SJCRH30 (cell line): ENCODE results near the gene CRIP1. TPM values are rescaled to one million over a fixed set of nuclear protein-coding genes. Genes with fewer than 3 reads are reported as not detected.

Source experiments
- DNase-seq, 2 experiments: peaks; one replicate each; pipeline ENCODE4 v3.0.0-alpha.2; 2015 to 2020
- H3K27ac ChIP-seq: fragments of 250-450 bp; sonication (Bioruptor Pico); 2 replicates; pipeline ENCODE4 v1.5.1; 2020; ENCODE audit warnings: mild to moderate bottlenecking, moderate library complexity
- H3K27me3 ChIP-seq: fragments of 250-450 bp; sonication (Bioruptor Pico); 2 replicates; pipeline ENCODE4 v1.5.1; 2020; ENCODE audit warnings: mild to moderate bottlenecking, moderate library complexity
- H3K36me3 ChIP-seq: fragments of 250-450 bp; sonication (Bioruptor Pico); 2 replicates; pipeline ENCODE4 v1.5.1; 2020; ENCODE audit warnings: mild to moderate bottlenecking, moderate library complexity
- H3K4me1 ChIP-seq: fragments of 250-450 bp; sonication (Bioruptor Pico); 2 replicates; pipeline ENCODE4 v1.5.1; 2020; ENCODE audit warnings: mild to moderate bottlenecking, moderate library complexity
- H3K4me3 ChIP-seq: fragments of 250-450 bp; sonication (Bioruptor Pico); 2 replicates; pipeline ENCODE4 v1.5.1; 2020; ENCODE audit warnings: mild to moderate bottlenecking, moderate library complexity
- H3K9me3 ChIP-seq: fragments of 250-450 bp; sonication (Bioruptor Pico); replicated peaks from 2 replicates; pipeline ENCODE4 v1.5.1; 2020; ENCODE audit warnings: mild to moderate bottlenecking, moderate library complexity
- total RNA-seq: library from RNA; depleted of rRNA; stranded (reverse); fragments of >200 nt; shearing (Covaris generic); gene quantifications from 2 replicates; pipeline ENCODE4 v1.2.3, GENCODE V29; 2014

CRIP1 gene
- total RNA-seq, 1 experiment from 2014 or later = 0.14 TPM

DNA sequence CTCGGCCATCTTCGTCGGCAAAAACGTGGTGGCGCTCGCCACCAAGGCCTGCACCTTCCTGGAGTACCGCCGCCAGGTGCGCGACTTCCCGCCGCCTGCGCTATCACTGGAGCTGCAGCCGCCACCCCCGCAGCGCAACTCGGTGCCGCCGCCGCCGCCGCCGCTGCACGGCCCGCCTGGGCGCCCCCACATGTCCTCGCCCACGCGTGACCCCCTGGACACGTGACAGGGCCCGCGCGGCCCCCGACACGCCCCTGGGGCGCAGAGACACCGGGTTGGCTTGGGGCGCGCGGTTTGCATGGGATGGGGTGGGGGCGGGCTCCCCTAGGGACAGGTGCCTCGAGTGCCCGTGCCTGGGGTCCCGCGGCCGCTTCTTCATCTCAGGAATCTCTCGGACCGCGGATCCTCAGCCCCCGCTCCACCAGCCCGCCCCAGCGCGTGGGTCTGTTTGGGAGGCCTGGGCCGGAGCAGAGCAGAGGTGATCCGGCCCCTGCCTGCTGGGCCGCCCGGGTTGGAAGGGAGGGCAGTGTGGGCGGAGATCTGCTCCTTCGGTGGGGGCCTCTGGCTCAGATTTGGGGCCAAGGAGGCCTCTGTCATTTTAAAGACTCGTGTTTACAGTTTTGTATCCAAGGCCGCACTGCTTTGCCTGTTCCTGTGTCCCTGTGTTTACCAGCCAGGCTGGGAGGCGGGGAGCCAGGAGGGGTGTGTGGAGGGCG is 43.0 kb downstream of the CRIP1 start:
- Histone ChIP-seq H3K4me1 (peaks cover 5% of the 10 kb centered on the region; the same call in 1 of the 2 replicates), H3K27me3 (peaks cover 27% of the 10 kb centered on the region), H3K9me3 (no peaks in the 10 kb centered on the region), H3K27ac (no peak overlapping the region), H3K36me3 (no peaks in the 10 kb centered on the region), H3K4me3 (no peak overlapping the region)
- no peak for DNase-seq

DNA sequence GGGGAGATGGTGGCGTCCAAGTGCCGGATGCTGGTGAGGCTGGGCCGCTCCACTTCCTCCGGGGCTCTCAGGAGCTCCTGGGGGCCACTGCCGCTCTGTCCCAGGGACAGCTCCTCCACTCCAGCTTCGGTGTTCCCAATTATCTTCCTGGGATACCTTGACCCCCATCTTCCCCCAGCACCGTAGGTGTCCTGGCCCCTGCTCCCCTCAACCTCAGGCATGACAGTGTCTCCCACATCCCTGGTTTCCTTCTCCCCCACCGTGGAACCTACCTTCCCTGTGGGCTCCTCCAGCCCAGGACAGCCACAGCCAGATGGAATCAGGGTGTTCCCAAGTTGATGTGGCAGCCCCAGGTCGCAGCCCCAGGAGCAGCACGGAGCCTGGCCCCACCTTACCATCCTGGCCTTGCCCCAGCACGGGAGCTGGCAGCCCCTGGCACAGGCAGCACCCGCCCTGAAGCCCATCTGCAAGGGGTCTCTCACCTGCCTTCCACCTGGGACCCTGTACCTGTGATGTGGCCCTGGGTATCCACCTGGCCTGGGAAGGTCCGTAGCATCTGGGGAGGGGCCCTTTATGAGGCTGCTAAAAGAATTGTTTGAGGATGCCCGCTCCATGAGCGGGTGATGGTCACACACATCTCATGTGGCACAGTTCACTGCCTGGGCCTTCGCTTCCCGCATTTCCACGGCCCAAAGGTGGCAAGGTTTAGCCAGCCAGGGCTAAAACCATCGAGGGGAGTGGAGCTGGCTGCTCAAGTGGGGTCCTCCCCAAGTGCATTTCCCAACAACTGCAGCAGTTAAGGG is 43.8 kb downstream of the CRIP1 start:
- peaks cover 5% of the 10 kb centered on the region; the same call in 1 of the 2 replicates for H3K4me1 ChIP-seq
- H3K27ac ChIP-seq = no peak overlapping the region
- H3K4me3 ChIP-seq = no peak overlapping the region
- H3K9me3 ChIP-seq = no peaks in the 10 kb centered on the region
- no peak for DNase-seq
- no peaks in the 10 kb centered on the region for H3K36me3 ChIP-seq
- H3K27me3 ChIP-seq = peaks cover 25% of the 10 kb centered on the region

DNA sequence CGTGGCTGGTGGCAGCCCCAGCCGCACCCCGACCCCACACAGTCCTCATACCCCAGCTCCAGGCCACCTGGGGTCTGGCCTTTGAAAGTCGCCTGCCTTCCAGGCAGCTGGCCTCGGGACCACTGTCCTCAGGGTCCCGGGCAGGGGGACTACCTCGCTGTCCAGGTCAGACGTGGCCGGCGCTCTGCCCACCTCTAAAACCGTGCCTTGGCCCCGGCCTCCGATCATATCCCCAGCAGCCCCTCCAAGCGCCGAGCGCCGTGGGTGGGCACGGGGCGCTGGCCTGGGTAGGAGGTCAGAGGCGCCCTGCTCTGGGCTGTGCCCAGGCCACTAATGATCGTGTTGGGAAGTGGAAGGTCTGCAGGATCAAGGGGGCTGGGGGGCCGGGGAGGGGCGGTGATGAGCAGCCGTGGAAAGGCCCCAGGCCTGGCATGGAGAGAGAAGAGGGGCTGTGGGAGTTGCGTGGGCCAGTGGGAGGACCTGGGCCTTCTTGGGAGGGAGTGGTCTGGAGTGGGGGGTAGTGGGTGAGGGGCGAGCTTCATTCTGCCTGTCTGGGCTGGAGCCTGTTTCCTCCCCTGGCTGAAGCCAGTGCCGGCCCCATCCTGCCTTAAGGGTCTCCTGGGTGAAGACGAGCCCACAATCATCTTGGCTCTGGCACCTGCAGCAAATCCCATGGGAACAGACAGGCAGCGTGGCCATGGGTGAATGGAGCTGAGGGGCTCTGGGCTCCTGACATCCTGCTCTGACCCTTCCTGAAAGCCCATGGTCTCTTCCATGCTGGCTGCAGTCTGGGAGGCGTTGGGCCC is 44.6 kb downstream of the CRIP1 start:
- Histone ChIP-seq H3K36me3 (no peaks in the 10 kb centered on the region), H3K9me3 (no peaks in the 10 kb centered on the region), H3K27ac (no peak overlapping the region), H3K4me3 (no peak overlapping the region), H3K4me1 (peaks cover 5% of the 10 kb centered on the region; the same call in 1 of the 2 replicates), H3K27me3 (peaks cover 18% of the 10 kb centered on the region)
- DNase-seq = no peak

DNA sequence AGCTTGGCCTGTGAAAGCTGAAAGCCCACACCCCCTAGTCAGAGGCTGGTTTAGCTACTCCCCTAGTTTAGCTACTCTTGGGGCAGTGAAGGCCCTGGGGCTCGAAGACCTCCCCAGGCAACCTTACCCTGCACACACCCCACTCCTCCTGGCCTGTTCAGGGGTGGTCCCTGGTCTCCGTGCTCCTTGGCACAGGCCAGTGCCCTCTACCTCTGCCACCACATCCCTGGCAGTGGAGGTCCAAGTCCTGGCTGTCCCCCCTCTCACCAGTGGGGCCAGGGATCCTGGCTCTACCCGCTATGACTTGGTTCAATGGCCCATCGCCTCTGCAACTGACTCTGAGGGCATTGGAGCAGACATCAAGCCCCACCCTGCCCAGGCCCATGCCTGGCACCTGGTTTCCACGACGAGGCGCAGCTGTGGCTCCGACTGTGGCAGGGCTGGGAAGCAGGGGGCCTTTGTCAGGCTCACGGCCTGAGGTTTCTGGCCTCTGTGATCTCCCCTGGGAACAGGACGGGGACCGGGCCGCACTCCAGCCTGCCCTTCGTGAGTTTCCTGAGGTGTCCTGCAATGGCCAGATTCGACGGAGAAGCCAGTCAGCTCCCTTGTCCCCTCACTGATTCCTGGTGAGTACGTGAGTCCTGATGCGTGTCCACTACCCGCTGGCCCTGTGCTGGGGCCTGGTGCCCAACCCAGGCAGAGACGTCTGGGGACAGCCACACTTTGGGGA is 45.4 kb downstream of the CRIP1 start:
- Histone ChIP-seq H3K27me3 (peaks cover 18% of the 10 kb centered on the region), H3K27ac (no peak overlapping the region), H3K9me3 (no peaks in the 10 kb centered on the region), H3K4me3 (no peak overlapping the region), H3K36me3 (no peaks in the 10 kb centered on the region), H3K4me1 (peaks cover 2% of the 10 kb centered on the region; the same call in 1 of the 2 replicates)
- no peak for DNase-seq

DNA sequence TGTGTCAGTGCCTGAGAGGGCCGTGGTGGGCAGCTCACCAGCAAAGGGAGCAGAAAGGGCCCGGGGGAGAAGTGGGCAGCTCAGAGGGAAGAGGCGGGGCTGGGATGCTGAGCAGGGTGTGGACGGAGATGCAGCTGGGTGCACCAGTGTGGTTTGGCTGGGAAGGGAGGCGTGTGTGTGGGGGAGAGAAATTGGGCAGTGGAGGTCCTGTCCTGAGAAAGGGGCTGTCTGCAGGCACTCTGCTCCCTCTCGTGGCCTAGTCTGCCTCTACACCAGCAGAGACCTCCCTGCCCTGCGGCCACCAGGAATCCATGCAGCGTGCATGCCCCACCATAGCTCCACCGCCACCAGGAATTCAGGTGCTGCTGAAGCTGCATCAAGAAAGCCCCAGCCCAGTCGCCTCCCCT is 46.1 kb downstream of the CRIP1 start:
- peak; percentile 64 to 68 for DNase-seq
- H3K4me3 ChIP-seq = no peak overlapping the region
- H3K27me3 ChIP-seq = peaks cover 14% of the 10 kb centered on the region
- no peaks in the 10 kb centered on the region for H3K36me3 ChIP-seq
- H3K4me1 ChIP-seq = no peaks in the 10 kb centered on the region
- no peak overlapping the region for H3K27ac ChIP-seq
- H3K9me3 ChIP-seq = no peaks in the 10 kb centered on the region

DNA sequence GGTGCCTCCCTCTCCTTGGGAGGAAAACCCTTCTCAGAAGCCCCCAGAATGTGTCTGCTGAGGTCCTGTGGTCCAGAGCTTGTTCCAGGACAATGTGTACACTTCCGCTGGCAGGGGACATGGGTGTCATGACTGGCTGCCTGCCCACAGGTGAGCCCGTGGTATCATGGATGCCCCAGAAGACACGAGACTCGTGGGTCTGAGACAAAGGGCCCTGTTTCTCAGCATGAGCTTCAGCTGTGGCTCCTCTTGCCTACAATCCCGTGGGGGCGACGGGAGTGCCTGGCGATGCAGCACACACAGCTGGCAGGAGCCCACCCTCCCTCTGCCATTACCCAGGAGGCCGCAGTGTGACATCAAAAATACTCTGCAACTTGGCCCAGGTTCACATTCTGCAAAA is 46.7 kb downstream of the CRIP1 start:
- Histone ChIP-seq H3K36me3 (no peaks in the 10 kb centered on the region), H3K27me3 (peaks cover 12% of the 10 kb centered on the region), H3K4me1 (no peaks in the 10 kb centered on the region), H3K27ac (no peak overlapping the region), H3K4me3 (no peak overlapping the region), H3K9me3 (no peaks in the 10 kb centered on the region)
- DNase-seq = no peak

DNA sequence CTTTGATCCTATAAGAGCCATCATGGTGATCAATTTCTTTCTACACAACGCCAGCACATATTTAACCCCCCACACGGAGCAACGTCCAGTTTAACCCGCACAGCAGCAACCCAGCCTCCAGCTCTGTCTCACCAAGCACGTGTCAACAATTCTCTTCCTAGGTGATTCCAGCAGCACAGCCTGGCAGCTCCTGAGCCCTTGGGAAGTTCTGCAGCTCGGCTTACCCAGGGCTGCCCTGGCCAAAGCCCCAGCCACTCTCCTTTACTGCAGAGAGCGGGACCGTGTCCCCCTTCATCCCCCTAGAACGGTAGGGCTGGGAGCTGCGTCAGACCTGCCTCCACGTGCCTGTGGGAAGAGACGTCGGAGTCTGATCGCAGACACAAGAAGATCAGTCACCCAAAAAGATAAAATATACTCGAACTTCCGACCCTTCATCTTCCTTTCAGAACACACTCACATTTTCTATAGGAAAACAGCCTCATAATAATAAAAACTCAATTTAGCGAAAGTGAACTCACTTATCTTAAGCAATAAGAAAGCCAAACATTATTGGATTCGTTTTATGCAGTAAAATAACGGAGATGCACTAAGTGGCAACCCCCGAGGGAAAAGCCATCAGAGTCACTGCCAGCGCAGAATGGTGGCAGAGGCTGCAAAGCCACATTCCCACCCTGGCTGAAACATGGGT is 47.3 kb downstream of the CRIP1 start:
- Histone ChIP-seq H3K4me1 (no peaks in the 10 kb centered on the region), H3K27ac (no peak overlapping the region), H3K9me3 (no peaks in the 10 kb centered on the region), H3K36me3 (no peaks in the 10 kb centered on the region), H3K27me3 (peaks cover 15% of the 10 kb centered on the region), H3K4me3 (no peak overlapping the region)
- no peak for DNase-seq

DNA sequence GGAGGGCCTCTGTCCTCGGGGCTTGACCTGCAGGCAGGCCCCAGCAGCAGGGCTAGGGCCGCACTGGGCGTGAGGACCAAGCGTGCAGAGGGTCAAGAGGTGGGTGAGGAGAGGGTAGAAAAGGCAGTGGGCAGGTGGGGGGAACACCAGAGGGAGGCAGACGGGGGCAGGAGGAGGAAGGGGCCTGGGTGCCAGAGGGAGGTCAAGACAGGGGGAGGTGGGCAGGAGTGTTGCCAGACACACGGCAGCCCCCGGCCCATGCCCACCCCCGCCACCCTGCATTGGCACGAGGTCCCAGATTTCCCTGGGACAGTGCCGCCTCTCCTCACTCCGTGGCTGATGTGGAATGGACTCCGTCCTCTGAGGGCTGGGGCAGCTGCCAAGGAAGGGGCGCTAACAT is 47.9 kb downstream of the CRIP1 start:
- no peak overlapping the region for H3K27ac ChIP-seq
- H3K36me3 ChIP-seq = no peaks in the 10 kb centered on the region
- H3K4me1 ChIP-seq = no peaks in the 10 kb centered on the region
- H3K27me3 ChIP-seq = peaks cover 15% of the 10 kb centered on the region
- H3K9me3 ChIP-seq = no peaks in the 10 kb centered on the region
- no peak for DNase-seq
- H3K4me3 ChIP-seq = no peak overlapping the region

DNA sequence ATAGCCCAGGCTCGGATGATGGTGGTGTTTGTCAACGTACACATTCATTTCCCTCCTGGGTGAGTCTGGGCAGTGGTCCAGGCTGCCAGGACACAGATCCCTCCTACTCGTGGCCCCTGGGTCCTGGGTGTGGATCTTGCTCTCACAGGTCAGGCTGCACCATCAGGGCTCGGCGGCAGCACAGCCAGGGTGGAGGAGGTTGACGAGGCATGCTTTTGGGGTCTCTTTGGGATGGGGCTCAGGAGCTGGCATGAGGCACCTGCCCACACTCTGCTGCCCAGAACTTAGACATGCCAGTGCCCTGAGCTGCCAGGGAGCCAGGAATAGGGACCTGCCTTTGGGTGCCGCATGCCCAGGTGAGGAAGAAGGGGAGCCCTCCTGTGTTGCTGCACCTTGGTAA is 49.4 kb downstream of the CRIP1 start:
- DNase-seq = no peak
- Histone ChIP-seq H3K4me1 (no peaks in the 10 kb centered on the region), H3K4me3 (no peak overlapping the region), H3K9me3 (no peaks in the 10 kb centered on the region), H3K36me3 (no peaks in the 10 kb centered on the region), H3K27me3 (peaks cover 15% of the 10 kb centered on the region), H3K27ac (no peak overlapping the region)

DNA sequence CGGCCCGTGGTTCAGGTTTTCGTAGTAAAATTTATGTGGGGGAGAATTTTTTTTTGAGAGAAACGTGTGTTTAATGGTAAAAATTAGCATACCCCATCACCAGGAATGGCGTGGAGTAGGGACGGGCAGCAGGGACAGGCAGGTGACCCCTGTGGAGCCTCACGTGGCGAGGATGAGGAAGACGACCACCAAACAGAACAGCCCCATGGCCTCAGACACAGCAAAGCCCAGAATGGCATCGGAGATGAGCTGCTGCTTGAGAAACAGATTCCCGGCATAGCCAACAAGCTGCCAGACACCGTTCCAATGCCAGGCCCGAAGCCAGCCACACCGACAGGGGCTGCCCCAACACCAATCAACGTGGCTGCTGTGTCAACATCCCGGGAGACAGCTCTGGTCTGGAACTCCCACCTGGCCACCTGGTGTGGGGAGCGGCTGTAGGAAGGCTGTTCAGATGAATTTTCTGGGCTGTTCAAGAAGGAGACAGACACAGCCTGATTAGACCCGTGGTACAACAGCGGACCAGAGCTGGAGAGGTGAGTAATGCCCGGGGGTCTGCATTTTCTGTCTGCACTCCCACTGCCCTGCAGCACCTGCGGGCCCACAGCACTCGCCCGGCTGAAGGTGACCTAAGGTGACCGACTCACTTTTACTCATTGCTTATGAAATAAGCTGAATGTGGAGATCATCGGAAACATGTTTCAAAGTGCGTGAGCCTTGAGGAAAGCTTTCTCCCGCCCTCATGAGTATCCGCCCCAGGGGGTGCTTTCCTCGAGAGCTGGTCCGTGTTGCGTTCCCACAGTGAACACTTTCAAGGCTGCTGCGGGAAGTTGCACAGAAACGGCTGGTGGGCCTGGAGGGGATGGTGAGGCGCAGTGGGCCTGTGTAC is 50.2 kb downstream of the CRIP1 start:
- DNase-seq = no peak
- no peak overlapping the region for H3K4me3 ChIP-seq
- H3K9me3 ChIP-seq = no peaks in the 10 kb centered on the region
- no peaks in the 10 kb centered on the region for H3K4me1 ChIP-seq
- H3K27me3 ChIP-seq = peaks cover 15% of the 10 kb centered on the region
- H3K27ac ChIP-seq = no peak overlapping the region
- no peaks in the 10 kb centered on the region for H3K36me3 ChIP-seq

DNA sequence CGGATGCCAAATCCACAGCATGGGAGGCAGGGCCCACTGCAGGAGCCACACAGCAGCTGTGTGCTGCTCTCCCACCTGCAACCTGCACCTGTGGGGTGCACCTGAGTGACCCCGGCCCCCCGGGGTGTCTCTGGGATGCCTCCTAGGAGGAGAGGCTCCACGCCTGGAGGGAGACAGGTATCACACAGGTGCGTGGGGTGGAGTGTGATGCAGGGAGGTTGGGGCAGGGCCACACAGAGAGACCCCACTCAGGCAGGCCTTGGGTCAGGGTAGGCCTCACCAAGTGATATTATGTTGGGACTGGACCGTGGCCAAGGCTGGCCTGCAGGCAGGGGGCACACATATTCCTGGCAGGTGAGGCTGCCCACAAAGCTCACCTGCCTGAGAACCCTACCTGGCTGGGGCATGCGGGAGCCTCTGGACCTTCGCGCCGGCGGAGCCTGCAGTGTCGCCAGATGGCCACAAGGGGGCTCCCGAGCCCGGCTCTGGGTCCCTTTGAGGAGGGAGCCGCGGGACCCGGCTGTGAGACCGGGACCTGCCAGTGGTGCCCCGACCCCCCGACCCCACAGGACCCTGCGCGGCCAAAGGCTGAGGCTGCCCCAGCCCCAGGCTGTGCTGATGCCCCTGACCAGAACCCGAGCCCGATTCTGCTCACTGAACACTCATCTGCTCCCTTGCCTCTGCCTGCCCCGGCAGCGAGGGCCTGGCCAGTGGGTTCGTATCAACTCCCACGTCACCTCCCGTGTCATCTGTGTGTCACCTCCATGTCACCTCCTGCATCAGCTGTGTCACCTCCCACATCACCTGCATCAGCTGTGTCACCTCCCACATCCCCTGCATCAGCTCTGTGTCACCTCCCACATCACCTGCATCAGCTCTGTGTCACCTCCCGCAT is 51.1 kb downstream of the CRIP1 start:
- H3K27ac ChIP-seq = no peak overlapping the region
- H3K4me1 ChIP-seq = no peaks in the 10 kb centered on the region
- H3K27me3 ChIP-seq = peaks cover 15% of the 10 kb centered on the region
- peaks cover 2% of the 10 kb centered on the region; the same call in 1 of the 2 replicates for H3K9me3 ChIP-seq
- H3K36me3 ChIP-seq = no peaks in the 10 kb centered on the region
- no peak overlapping the region for H3K4me3 ChIP-seq
- DNase-seq = peak in 1 of 2 experiments; percentile 63
